SIG-M5 treated with dmso at 0.1 percent for 504 hours (cell line): ENCODE data around the gene ST6GALNAC5.
"Not testable (repeated sequence)": the region's sequence is repeated elsewhere in the genome, so short reads cannot be mapped to it uniquely, and the experiment has no call there.

Experiments used
- DNase-seq: peaks from one replicate; lab custom pipeline; 2025; ENCODE audit not compliant: unreplicated experiment; lab: John Stamatoyannopoulos, UW

The ST6GALNAC5 gene

DNA sequence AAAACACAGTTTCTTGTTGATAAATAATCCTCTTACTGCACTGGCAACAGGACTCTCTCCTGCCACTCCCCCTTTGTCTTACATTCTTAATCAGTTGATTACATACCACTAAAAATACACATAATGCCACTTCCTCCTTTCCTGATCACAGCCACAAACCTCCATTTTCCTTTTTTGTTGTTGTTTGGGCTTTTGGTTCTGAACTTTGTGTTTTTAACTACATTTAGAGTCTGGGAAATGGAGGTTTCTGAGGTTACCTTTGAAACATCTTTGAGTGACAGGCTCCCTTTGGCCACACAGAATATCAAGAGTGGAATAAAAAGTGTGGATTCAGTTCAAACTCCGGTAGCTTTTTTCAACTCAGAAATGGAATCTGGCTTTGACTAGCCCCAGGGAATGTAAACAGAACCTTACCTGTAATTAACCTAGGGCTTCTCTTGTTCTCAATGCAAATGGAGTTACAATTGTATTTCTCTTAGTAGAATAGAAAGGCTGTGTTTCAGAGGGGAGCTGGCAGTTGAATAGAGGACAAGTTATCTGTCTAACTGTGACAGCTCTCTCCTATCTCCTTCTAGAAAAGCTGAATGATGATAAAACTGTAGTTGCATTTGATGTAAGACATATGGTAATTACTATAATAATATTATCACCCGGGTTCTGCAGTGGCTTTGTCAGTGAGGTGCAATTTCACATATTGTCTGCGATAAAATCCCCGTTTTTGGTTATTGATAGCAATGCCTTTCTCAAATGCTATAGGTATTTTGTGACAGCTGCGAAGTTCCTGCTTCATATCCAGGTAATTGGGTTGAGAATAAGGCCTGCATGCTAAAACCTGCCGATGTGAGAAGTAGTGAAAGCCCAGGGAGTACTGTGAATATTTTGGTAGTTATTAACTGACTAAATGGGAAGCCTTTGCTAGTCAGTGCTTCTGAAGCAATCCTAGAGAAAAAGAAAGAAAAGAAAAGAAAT, 66.9 kb downstream of the ST6GALNAC5 start:
- no peak for DNase-seq

DNA sequence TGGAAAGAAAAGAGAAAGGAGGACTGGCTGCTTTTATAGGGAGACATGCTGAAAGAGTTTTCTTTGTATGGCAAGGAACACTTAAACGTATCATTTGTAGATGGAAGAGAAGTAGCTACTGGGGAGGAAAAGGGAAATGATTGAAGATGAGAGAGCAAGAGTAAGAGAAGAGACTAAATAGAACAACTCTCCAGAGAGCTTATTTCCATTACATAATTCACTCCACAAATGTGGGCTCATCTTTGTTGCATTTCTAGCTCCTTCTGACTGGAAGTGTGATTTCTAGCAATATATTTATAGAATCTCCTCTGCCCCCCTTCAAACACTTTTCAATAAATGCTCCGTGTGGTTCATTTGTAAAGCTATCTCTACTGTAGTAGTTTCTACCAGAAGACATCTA, 71.0 kb downstream of the ST6GALNAC5 start:
- no peak for DNase-seq

DNA sequence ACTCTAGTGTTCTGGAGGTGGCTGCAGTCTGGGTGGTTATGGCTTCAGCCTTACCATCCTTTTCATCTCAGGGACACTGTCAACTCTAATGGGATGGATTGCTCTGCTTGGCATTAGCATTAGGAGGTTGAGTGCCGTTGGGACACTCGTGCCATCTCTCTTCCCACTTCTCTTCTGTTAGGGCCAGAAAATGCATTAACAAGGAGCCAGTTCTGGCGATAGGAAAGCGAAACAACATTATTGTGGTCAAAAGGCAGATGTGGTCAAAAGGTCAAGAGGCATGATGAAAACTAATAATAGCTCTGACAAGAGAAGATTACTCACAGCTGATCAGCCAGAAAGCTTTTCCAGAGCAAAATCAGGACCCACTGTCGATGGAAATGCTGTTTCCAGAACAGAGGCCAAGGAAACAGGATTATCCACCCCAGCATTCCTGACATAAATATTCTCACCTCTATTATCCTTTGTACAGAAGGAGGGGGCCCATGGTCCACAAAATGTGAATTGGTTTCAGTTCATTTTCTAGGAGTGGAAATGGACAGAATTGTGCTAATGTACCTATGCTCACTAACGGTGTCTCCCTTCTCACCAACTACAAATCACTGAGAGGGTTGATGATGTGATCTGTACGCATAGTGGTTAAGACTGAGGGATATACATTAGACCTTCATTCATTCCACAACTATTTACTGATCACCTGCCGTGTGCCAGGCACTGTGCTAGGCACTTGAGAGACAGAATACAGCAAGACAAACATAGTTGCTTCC, 72.0 kb downstream of the ST6GALNAC5 start:
- DNase-seq = no peak

DNA sequence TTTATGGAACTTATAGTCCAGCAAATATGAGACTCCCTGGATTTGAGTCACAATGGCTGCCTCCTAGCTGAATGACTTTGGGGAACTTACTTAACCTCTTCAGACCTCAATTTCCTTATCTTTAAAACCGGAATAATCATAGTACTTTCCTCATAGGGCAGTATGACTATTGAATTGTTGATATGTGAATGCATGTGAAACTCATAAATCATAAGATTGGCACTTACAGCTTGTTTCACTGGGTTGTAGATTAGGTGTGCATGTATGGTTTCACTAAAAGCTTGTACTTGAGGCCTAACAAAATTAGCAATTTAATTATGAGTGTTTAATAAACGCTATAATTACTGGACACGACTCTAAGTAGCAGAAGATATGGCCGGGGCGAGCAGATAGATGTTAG, 72.5 kb downstream of the ST6GALNAC5 start:
- DNase-seq = no peak

DNA sequence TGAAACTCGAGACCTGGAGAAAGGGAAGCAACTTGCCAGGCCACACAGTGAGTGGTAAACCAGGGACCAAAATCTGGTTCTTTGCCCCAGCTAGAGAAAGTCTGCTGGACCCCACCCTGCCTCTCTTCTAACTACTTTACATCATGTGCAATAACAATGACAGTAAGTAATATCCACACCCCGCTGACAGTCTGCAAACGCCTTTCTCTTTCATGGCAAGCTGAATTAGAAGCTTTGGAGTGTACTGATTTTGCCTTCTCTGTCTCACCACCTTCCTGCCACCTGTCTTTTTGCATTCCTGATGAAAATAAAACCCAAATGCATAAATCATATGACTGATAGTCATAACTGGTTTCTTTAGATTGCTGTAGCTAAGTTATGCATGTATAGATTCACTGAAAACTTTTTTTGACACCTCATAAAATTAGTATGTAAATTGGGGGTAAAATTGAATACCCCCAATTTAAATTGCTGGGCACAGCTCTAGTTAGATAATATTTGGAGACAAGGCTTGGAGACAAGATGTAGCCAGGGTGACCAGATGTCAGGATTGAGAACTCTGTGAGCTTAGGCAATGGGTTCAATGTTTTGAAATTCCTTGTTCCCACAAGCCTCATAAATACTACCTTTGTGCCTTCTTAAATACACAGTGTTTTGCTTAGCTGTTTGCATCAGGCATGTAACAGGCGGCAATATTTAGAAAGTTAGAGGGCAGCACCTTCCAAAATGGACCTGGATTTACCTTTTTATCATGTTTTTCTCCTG, 73.5 kb downstream of the ST6GALNAC5 start:
- DNase-seq = no peak

DNA sequence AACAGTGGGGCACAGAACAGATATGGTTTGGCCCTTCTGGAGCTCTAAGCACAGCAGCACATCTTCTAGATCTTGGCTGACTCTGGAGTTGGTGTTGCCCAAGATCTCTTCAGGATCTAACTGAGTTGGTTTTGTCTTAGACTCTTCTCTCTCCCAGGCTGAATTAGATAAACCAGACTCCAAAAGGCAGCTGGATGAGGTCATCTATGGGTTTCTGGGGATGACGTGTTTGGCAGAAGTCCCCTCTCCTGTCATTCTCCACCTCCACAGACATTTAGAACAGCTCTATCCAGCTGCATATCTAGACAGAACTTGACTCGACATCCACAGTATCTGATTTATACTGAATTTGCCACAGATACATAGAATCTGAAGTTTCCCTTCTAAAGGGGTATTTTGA, 75.3 kb downstream of the ST6GALNAC5 start:
- no peak for DNase-seq

DNA sequence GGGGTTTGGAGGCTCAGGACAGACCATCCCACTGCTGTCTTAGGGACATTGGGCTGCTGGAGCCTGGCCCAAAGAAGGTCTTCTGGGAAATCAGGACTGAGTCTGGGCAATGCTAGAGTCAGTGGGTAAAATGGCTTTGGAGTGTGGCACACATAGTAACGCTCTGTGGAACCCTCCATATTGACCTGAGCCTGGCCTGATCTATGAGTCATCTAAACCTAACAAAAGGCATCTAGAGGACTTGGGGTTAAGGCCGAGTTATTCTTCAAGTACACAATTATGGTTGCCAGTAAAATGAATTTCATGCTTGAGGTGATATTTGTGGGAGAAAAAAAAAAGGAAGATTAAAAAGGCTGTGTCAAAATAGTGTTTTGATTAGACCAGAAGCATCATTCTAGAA, 77.7 kb downstream of the ST6GALNAC5 start:
- DNase-seq = no peak

DNA sequence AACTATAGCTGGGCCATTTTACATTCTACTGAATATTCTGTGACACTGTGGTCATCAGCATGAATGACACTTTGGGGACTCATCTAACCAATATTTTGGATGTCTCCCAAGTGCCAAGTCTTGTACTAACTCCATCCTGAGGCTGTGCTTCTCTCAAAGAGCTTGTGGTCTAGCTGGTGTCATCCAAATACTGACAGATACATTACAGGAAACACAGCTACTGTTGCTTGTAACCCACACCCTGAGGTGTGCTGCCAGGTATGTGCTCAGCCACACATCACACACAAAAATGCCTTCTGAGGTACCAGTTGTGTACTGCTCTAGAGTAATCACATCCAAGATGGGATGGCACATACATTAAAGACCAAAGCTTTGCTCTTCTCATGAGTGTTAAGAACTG, 81.6 kb downstream of the ST6GALNAC5 start:
- DNase-seq = no peak

DNA sequence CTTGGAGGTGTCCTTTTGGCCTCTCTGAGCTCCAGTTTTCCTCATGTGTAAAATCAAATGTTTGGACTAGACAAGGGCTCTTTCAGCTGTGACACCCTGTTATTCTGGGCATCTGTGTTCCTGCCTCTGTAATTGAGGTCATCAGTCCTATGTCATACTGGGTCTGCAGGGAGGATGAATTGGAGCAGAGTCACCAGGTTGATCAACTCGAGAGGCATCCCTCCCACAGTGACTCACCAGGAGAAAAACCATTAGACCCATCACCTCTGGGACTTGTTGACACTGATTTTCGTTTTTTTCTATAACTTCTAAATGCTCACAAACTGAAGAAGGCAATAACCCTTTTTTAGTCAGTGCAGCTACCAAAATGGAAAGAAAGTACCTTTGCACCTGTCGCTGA, 82.2 kb downstream of the ST6GALNAC5 start:
- no peak for DNase-seq

DNA sequence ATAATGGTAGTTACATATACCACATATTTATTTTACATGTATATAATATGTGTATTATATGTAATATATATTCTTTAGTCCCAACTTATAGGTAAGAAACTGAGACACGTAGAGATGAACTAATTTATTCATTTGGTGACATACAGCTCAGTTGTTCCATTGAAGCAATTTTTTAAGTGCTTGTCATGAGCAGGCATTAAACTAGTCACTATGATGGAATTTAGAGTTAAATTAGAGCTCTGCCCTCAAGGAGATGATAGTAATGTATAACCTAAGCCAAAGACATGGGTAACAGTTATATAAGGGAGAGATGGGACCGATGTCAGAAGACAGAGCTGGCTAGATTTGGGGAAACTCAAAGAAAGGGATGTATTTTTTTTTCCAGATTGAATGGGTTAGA, 83.0 kb downstream of the ST6GALNAC5 start:
- DNase-seq = no peak

DNA sequence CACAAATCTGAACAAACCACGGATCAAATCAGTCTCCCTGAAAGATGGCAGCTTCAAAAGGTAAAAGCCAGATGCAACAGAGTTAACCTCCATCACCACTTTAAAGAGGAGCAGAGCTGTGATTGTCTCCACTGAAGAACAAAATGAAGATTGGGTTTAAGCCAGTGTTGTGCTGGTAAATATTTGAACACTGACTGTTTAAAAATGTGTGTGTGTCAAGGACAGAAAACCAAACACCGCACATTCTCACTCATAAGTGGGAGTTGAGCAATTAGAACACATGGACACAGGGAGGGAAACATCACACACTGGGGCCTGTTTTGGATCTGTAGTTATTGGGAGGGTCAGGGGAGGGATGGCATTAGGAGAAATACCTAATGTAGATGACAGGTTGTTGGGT, 83.9 kb downstream of the ST6GALNAC5 start:
- no peak for DNase-seq

DNA sequence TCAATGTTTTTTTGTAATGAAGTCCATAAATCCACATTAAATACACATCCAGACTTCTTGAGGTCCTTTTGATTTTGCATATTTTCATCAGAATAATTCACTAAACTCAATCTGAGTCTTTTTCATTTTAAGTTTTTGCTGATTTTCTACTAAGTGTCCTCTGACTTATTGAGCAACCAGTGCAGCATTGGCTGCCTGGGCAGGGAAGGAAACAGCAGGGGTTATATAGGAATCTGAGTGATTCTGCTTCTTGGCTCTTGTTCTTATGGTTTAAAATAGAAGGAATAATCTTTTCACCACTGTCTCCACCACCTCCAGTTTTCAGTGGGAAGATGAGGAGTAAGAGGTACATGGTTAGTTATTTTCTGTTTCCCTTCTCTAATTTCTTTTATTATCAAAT, 88.4 kb downstream of the ST6GALNAC5 start:
- DNase-seq = no peak

DNA sequence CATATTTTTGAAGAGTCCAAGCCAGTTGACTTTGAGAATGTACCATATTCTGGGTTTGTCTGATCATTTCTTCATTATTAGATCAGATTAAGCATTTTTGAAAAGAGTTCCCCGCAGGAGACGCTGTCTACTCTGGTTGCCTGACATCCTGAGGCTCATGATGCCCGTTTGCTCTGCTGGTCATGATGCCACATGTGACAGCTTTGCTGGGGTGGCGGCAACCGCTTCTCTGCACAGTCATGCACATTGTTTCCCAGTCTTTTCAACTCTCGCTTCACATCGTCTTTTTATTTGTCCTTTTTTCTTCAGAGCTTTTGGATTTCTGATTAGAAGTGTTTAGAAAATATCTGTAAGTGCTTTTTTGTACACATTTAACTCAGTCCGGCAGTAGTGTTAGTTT, 90.7 kb downstream of the ST6GALNAC5 start:
- no peak for DNase-seq

DNA sequence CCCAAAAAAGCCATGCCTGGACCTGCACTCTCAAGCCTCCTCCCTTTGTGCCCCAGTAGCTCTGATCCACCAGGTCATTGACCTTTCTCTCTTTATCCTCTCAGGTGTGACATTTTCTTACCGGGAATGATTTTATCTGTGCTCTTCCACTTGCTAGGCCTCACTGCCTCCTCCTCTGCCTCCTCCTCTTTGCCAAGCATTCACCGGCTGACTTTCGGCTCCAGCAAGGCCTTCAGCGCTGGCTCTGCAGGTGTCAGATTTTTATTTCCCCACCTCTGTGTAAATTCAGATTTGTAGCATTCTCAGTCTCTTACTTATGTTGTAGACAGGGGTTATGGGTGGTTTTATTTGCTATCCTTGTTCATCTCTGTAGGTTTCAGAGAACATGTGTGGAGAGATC, 91.5 kb downstream of the ST6GALNAC5 start:
- DNase-seq = no peak

DNA sequence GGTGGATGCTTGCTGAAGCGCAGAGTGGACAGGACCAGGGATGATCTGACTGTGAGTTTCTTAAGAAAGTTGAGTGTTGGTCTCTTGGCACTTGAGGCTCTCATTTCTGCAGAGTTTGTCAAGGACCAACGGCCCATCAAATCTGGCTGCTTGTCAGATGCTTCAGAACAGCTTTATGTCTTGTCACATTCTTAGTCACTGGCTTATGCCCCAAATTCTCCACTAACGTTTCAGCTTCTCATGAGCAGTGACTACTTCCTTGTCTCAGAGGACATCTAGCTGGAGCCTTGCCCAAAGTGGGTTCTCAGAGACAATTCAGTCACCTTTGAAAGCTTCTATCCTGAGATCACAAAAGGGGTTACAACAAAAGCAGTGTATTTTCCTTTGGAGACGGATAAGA, 92.3 kb downstream of the ST6GALNAC5 start:
- DNase-seq = no peak

DNA sequence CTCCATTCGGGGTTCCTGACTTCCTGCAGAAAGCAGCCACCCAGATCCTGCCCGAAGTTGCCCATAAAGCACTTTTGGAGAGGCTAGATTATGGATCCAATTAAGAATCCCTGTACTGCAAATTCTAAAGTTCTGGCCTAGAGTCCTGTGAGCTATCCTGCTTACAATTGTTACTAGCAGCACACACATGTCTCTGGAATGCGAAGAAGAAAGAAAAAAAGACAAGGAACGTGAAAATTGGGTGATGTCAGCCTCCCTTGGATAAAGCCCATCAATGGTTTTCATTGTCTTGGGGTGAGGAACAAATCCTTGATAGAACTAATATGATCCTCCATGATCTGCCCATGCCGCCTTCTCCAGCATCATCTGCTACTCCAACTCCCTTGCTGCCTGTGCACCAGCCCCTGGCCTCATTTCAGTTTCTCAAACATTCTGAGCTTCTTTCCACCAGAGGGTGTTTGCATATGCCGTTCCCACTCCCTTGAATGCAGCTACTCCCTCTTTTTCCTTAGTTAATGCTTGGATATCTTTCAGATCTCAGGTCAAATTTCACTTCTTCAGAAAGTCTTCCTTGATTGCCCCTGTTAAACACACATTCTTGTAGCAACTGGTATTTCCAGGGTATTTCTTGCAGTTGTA, 94.0 kb downstream of the ST6GALNAC5 start:
- DNase-seq = no peak

DNA sequence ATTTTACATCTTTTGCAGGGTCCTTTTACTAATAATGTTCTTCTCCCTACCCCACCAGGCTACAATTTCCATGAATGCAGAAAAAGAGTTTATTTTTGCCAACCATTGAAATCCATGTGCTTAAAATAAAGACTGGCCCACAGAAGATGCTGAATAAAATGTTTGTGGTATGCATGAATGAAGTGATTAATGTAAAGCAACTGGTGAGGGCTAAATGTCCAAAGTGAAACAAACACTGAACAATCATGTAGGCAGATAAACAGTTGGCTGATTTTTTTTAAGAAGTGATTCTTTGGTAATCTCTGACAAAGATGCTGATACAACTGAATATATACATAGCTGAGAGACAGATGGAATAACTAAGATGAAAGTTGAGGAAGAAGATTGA, 94.5 kb downstream of the ST6GALNAC5 start:
- DNase-seq = no peak

DNA sequence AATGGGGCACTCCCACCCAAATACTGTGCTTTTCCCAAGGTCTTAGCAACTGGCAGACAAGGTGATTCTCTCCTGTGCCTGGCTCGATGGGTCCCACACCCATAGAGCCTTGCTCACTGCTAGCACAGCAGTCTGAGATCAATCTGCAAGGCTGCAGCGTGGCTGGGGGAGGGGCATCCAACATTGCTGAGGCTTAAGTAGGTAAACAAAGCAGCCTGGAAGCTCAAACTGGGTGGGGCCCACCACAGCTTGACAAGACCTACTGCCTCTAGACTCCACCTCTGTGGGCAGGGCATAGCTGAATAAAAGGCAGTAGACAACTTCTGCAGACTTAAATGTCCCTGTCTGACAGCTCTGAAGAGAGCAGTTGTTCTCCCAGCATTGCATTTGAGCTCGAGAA, 114.0 kb downstream of the ST6GALNAC5 start:
- DNase-seq = not testable (repeated sequence)

DNA sequence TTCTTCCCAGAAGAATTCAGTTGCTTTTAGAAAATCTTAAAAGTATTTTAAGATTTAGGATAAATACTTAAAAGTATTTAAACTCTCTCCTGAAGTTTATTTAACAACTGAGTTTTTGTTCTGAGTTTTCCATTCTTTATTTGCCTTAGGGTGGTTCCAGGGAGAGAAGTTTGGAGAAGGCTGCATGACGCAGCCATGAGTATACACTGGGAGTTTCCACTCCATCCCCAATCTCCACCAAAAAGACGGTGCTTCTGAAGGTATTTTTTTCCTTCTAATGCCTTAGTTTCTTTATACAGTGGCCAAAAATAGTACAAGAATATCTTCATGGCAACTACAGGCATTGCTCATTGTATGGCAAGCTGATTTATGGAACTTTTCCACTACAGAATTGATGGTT, 122.7 kb downstream of the ST6GALNAC5 start:
- no peak for DNase-seq

DNA sequence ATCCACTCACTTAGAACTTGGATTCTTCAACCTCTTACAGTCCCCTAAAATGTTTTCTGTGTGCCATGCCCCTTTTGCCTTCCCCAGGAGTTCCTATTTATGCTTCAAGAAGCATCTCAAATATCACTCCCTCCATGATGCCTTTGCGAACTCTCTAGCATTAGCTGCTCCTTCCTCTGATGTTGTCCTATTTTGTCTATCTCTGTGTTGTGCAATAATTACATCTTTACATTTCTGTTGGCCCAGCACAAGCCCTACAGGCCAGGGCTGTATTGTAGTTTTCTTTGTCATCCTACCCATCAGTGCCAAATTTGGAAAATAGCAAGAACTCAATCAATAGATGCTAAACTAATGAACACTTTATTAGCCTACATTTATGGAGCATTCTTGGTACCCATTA, 125.8 kb downstream of the ST6GALNAC5 start:
- DNase-seq = no peak

DNA sequence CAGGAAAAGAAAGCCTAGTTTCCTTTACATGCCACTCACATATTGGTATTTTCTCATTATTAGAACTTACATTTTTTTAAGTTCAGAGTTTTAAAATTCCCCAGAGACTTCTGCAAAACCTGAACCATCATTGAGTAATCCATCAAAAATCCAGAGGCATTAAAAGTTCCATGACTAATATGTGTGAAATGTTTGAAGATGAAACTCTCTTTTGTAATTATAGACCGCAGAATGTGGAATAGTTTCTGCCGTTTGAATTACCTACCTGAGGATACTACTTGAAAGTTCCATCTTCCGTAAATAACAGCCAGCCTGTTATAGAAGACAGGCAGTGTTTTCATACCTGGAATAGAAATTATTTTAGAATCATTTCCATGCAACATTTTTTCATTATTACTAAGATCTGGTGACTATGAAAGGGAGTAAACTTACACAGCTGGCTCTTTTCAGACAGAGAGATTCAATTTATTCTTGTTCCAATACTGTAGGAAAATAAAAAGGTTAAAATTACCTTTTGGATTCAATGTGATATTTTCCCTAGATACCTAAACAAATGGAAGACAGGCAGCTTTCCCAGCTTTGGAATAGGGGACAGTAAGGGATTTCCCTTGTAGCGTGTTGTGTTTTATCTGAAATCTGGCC, 131.4 kb downstream of the ST6GALNAC5 start:
- no peak for DNase-seq
